Prostate gland (tissue), 2 donors: ENCODE results near the gene ZNF341. TPM values are rescaled to one million over a fixed set of nuclear protein-coding genes. Genes with fewer than 3 reads are reported as not detected.

Experiments used
- DNase-seq: peaks from one replicate; pipeline ENCODE4 v3.0.0-alpha.2; 2019; ENCODE audit warnings: low spot score
- H3K27ac ChIP-seq, 2 donors: fragments of 200-600 bp; sonication (generic); 2 replicates each; pipeline ENCODE4 v1.5.1; 2017 to 2019
- H3K27me3 ChIP-seq: fragments of 200-600 bp; sonication (generic); replicated peaks from 2 replicates; pipeline ENCODE4 v1.5.1; 2019; ENCODE audit not compliant: insufficient read depth
- H3K36me3 ChIP-seq, 2 donors: fragments of 200-600 bp; sonication (generic); 1 replicate in 1 of 2; 2 replicates in 1 of 2; pipeline versions ENCODE4 v1.5.1 to v1.8.1; 2017 to 2019
- H3K4me1 ChIP-seq: fragments of 200-600 bp; sonication (generic); replicated peaks from 2 replicates; pipeline ENCODE4 v1.5.1; 2019
- H3K4me3 ChIP-seq, 2 donors: fragments of 200-600 bp; sonication (generic); 2 replicates each; pipeline ENCODE4 v1.5.1; 2017 to 2019
- H3K9me3 ChIP-seq: fragments of 200-600 bp; sonication (generic); 2 replicates; pipeline ENCODE4 v1.5.1; 2017
- CTCF ChIP-seq, 4 experiments: fragments of 200-600 bp in 2 of 4; fragments of 450-650 bp in 2 of 4; sonication (generic) in 2 of 4; IDR thresholded peaks; 1 replicate in 3 of 4; 2 replicates in 1 of 4; pipeline ENCODE4 v1.5.1; 2016 to 2019; ENCODE audit warnings: antibody characterized with exemption in 4 of 4, mild to moderate bottlenecking in 2 of 4, moderate library complexity in 2 of 4
- POLR2A ChIP-seq: fragments of 450-650 bp; IDR thresholded peaks from one replicate; pipeline ENCODE4 v1.6.1; 2016; ENCODE audit warnings: antibody characterized with exemption, mild to moderate bottlenecking
- POLR2AphosphoS5 ChIP-seq: sonication (generic); formaldehyde crosslinking; IDR thresholded peaks from one replicate; pipeline ENCODE4 v1.6.1; 2017; ENCODE audit warnings: antibody characterized with exemption
- WGBS: methylation state at CpG from one replicate; pipeline ENCODE4 v1.1.5; 2018; 5-methylcytosine and 5-hydroxymethylcytosine counted together
- intact Hi-C: fragments of 100-400 bp; cut with DNase I; formaldehyde crosslinking; loops from one replicate; pipeline ENCODE4 v1.14.2; 2022
- total RNA-seq, 2 donors: library from RNA; depleted of rRNA; stranded (reverse); fragments of >200 nt; gene quantifications; one replicate each; pipeline ENCODE4 v1.1.0, GENCODE V29; 2016

Gene ZNF341
- total RNA-seq, 2 donors from 2014 or later = 2.8 to 7.0 TPM

DNA sequence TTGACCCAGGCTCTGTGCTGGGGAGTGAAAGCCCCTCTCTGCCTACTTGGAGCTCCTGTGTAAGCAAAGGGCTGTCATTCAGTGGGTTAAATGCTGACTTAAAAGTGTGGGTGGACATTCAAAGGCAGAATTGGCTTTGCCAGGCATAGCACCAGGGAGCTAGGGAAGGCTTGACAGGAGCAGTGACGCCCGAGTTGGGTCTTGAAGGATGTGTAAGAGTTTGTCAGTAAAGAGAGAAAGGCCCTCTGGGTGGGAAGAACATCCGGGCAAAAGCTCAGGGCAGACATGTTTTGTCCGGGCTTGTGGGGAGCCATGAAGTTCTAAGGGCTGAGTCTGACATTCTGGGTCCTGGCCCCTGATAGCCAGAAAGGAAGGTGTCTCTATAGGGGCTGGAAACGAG is 51.5 kb downstream of the ZNF341 start:
- intact Hi-C loops = no loop called here

GRCh38 chr20:33783818-33784217 is 52.0 kb downstream of the ZNF341 start:
- intact Hi-C loops = no loop called here
- no peak for DNase-seq
- no peak overlapping the region for H3K27ac ChIP-seq
- H3K4me3 ChIP-seq = no peak overlapping the region
- no peaks in the 10 kb centered on the region for H3K9me3 ChIP-seq
- WGBS = 78% methylated on average over 5 of the region's 5 CpGs
- TF ChIP-seq POLR2A = no peak
- no peak for TF ChIP-seq POLR2AphosphoS5
- no peak for TF ChIP-seq CTCF (IDR thresholded peaks at IDR 0.05)
- H3K27me3 ChIP-seq = no peaks in the 10 kb centered on the region
- no peaks in the 10 kb centered on the region for H3K36me3 ChIP-seq
- no peaks in the 10 kb centered on the region for H3K4me1 ChIP-seq

More for the DNA sequence above, 51.5 kb downstream of the ZNF341 start:
- Histone ChIP-seq H3K9me3 (no peaks in the 10 kb centered on the region), H3K36me3 (no peaks in the 10 kb centered on the region), H3K27me3 (no peaks in the 10 kb centered on the region), H3K4me3 (no peak overlapping the region), H3K4me1 (no peaks in the 10 kb centered on the region), H3K27ac (no peak overlapping the region)
- TF ChIP-seq POLR2AphosphoS5 (no peak), POLR2A (no peak), CTCF (IDR thresholded peaks at IDR 0.05) (no peak)
- WGBS = 80% methylated on average over 5 of the region's 5 CpGs
- DNase-seq = no peak

DNA sequence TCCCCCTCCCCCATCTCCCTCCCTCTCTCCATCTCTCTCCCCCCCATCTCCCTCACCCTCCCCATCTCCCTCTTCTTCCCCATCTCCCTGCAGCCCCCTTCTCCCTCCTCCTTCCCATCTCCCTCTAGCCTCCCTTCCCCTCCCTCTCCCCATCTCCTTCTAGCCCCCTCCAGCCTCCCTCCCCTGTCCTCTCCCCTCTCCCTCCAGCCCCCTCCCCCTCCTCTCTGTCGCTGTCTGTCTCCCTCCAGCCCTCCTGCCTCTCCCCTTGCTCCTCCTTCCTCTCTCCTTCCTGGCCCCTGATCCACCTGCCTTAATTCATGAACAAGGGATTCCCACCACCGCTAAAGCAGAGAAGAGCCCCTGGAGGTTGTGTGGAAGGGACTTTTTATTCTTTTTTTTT is 52.4 kb downstream of the ZNF341 start:
- Histone ChIP-seq H3K4me1 (peaks cover 2% of the 10 kb centered on the region), H3K36me3 (no peaks in the 10 kb centered on the region), H3K9me3 (no peaks in the 10 kb centered on the region), H3K4me3 (no peak overlapping the region), H3K27ac (no peak overlapping the region), H3K27me3 (no peaks in the 10 kb centered on the region)
- intact Hi-C loops = no loop called here
- no peak for DNase-seq
- 76% methylated on average over 2 of the region's 2 CpGs for WGBS
- no peak for TF ChIP-seq POLR2AphosphoS5
- TF ChIP-seq CTCF (IDR thresholded peaks at IDR 0.05) = no peak

GRCh38 chr20:33785503-33785902 is 53.7 kb downstream of the ZNF341 start:
- intact Hi-C loops = no loop called here
- 89% methylated on average over 5 of the region's 5 CpGs for WGBS
- Histone ChIP-seq H3K4me1 (peaks cover 5% of the 10 kb centered on the region), H3K9me3 (no peaks in the 10 kb centered on the region), H3K36me3 (no peaks in the 10 kb centered on the region), H3K4me3 (no peak overlapping the region), H3K27me3 (no peaks in the 10 kb centered on the region), H3K27ac (no peak overlapping the region)
- no peak for DNase-seq
- TF ChIP-seq CTCF (IDR thresholded peaks at IDR 0.05) = no peak
- TF ChIP-seq POLR2A = no peak
- TF ChIP-seq POLR2AphosphoS5 = no peak

GRCh38 chr20:33787253-33787891 is 55.6 kb downstream of the ZNF341 start:
- no peak overlapping the region for H3K4me3 ChIP-seq
- WGBS = 83% methylated on average over 9 of the region's 9 CpGs
- no peak overlapping the region for H3K27ac ChIP-seq
- TF ChIP-seq POLR2AphosphoS5 (no peak), CTCF (IDR thresholded peaks at IDR 0.05) (no peak), POLR2A (no peak)
- H3K36me3 ChIP-seq = no peaks in the 10 kb centered on the region
- no peaks in the 10 kb centered on the region for H3K27me3 ChIP-seq
- H3K4me1 ChIP-seq = peaks cover 5% of the 10 kb centered on the region
- H3K9me3 ChIP-seq = no peaks in the 10 kb centered on the region
- intact Hi-C loops = no loop called here
- DNase-seq = no peak
